ENCODE measurements around the gene CDK17.
A peak's percentile ranks its signal among the peaks of the same experiment; 100 is the strongest.
"Not testable (repeated sequence)": the region's sequence is repeated elsewhere in the genome, so short reads cannot be mapped to it uniquely, and the experiment has no call there.

Gene CDK17

DNA sequence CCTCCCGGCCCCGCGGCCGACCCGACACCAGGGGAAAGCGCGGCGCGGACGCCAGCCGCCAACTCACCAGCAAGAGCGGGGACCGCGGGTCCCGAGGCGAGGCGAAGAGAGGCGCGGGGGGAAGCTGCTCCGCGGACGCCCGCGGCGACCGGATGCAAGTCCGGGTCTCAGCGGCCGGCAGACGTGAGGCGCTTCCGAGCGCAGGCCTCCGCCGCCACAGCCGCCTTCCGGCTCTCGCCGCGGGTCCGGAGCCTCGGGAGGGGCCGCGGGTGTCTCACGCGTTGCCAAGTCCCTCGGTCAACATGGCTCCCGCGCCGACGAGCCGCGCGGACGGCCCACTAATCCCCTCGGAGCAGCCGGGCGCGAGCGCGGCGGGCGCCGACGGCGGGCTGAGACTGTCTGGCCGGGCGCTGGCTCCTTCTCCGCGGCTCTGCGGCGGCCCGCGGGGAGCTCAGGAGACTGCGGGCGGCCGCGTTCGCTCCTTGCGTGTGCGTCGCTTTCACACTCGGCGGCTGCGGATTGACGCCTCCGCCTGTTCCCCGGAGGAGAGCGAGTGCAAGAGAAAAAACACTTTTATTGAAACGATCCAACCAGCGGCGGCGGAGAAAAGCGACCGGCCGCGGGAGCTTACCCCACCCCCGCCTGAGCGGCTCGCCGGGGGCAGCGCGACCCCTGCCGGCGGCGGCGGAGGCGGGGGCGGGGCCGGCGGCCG, at the start of gene CDK17:
TSS of gene CDK17 (minus strand) at position 521 of the 712 bp plus-strand sequence. CDS start 65,603 bp downstream, outside the sequence.
- DNase-seq, result peak; percentile 89

DNA sequence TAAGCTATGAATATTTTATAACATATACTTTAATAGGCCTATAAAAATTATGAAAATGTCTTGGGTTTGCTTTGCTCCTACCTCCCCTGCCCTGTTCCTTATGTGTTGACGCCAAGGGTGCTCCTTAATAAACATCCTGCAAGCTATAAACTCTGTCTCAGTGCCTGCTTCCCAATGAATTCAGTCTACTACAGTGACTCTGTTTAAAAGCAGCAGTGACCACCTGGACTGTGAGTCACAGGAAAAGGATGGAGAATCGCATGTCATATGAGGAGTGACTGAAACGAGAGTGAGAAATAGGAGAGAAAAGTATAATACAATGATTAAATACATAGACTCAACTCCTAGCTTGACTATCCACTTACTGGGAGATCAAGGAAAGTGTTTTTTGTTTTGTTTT, 48.1 kb upstream of the CDK17 start:
- DNase-seq, result no peak

DNA sequence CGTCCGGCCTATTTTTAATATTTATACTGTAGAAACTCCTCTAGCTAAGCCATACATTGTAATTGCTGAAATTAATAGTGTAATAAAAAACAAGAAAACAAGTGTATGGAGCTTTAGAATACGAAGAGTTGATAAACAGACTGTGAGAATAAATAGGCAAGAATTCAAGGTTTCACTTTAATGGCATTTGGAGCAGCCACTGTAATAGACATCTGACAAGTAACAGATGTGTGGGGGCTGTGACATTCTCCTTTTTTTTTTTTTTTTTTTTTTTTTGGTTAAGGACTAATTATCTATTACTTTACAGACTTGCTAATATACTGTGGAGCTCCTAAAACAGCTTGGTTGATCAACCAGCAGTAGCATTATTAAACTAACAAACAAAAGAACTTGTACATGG, 47.0 kb upstream of the CDK17 start:
- DNase-seq, result no peak

DNA sequence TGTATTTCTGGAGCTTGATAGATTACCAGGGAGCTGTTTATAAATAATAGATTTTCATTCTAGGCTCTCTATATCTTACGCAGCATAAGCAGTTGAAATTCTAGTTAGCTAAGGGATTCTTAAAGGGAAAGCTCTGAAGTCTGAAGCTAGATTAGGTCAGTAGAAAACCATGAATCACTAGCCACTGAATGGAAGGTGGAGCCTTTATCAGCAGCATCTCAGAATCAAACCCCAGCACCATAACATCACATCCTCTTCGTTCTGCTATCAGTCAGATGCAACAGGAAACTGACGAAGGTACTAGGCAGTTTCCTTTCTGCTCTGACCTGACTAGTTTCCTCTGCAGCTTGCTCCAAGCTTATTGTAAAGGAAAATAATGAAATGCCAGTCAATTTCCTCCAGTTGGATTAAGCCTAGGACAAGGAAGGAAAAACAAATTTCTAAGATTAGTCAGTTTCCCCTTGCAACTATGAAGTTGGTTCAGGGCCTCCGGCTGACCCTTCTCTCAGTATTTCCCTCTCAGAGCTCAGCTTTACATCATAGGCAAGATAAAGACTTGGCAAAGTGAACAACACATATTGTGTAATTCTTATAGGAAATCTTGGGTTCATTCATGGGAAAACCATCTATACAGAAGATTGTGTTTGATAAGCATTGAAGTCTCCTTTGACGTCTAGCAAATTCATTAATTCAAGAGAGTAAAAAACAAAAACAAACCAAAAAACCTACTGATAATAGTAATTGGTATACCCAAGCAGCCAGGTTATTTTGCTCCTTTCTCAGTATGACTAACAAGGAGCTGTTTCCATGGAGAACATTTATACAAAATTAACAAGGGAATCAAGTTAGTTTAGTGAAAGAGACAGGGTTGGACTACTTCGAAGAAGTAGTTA, 45.7 kb upstream of the CDK17 start:
- peak; percentile 57 for DNase-seq

DNA sequence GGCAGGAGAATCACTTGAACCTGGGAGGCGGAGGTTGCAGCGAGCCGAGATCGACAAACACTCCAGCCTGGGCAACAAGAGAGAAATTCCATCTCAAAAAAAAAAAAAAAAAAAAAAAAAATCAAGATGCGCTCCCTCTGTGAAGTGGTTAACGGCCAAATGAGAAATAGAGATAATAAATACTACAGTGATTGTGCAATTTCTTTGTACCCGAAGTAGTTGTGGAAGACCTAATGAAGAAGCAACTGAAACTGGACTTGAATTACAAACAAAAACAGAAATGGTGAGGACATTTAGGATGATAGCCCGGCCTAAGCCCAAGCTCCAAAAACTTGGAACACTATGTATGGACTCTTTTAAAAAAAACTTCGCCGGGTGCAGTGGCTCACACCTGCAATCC, 44.2 kb upstream of the CDK17 start:
- no peak for DNase-seq

DNA sequence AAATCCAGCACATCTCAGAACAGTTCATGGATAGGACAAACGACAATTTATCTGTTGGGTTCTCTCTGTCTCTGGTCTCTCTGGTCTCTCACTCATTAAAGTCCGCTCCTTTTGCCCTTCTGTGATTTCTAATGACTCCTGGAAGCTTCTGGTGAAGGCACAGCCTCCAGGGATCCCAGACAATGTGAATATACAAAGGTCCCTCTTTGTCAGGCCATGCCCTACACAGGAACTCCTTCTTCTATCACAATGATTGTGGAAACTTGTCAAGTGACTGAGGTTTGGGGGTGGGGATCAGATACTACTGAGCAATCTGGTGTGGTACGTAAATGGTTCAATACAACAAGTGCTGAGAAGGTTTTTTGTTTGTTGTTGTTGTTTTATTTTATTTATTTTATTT, 42.7 kb upstream of the CDK17 start:
- DNase-seq, result no peak

DNA sequence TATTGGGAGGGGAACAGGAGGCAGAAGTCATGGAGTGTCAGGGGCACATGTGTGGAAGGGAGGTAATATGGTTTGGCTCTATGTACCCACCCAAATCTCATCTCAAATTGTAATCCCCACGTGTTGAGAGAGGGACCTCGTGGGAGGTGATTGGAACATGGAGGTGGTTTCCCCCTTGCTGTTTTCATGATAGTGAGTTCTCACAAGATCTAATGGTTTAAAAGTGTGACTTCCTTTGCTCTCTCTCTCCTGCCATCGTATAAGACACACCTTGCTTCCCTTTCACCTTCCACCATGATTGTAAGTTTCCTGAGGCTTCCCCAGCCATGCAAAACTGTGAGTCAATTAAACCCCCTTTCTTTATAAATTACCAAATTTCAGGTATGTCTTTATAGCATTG, 41.6 kb upstream of the CDK17 start:
- DNase-seq, result no peak

DNA sequence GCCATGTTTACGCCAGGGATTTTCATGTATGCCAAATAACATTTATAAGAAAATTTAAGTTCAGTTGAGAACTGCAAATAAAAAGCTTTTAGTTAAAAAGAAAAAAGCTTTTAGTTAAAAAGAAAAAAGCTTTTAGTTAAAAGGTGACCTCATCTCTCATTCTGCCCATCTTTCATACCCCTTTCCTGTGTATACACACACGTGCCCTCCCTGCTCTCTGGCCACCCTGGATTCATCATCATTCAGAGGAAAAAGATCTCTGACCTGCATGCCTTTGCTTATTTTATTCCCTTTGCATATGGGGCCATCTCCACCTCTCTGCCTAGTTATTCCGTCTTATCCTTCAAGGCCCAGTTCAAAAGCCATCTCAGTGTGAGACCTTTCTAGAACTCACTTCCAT, 38.1 kb upstream of the CDK17 start:
- DNase-seq, result no peak

DNA sequence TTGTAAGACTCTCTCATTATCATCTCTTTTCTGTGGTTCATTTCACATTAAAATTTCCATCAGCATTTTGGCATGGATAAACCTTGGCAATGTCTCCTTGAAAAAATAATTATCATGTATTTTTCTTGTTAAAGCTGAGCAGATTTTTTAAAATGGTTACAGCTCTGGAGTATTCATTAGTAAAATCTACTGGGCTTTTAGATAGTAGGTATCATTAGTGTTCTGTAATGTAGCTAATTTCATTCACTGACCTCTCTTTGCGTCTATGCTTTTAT, 36.9 kb upstream of the CDK17 start:
- no peak for DNase-seq

DNA sequence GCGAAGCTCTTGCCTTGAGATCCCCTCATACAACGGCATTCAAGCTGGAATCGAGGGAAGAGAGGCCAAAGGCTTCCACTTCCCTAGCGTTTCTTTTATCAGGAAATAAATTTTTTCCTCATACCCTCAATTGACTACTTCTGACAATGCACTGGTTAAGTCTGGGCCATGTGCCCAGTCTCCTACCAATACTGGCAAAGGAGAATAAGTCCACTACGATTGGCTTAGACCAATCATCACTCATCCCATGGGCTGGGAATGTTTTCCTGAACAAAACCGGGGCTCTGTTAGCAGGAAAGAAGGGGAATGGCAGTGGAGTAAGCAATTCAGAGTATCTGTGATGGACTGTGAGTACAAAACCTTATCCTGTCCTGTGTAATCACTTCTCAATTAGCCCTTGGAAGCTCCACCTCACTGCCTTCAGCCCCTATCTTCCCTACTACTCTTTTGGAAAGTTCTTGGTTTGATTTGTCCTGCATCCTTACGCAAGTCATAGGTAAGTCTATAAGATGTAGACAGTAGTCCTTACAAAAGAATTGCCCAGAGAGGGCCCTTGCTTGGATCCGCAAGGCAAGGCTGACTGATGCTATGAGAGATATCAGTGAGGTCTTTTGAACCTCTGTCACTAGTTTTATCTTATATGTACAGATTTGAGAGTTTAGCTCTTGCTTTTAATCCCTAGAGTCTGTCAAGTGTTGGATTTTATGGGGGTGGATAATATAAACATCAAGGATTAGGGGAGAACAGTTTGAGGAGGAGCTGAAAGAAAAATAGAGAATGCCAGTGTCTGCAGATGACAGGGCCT, 36.3 kb upstream of the CDK17 start:
- DNase-seq, result no peak

DNA sequence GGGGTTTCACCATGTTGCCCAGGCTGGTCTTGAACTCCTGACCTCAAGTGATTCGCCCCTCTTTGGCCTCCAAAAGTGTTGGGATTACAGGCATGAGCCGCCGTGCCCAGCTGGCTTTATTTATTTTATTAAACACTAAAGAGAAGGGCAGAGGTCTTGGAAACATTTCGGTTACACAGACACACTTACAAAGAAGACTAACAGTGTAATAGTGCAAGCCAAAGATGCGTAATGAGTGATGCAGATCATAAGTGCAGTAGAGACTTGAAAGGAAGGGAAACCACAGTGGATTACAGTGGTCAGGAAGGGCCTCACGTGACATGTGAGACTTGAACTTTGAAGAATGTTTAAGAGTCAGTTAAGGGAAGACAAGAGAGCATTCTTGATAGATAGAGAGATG, 33.9 kb upstream of the CDK17 start:
- peak; percentile 69 for DNase-seq

DNA sequence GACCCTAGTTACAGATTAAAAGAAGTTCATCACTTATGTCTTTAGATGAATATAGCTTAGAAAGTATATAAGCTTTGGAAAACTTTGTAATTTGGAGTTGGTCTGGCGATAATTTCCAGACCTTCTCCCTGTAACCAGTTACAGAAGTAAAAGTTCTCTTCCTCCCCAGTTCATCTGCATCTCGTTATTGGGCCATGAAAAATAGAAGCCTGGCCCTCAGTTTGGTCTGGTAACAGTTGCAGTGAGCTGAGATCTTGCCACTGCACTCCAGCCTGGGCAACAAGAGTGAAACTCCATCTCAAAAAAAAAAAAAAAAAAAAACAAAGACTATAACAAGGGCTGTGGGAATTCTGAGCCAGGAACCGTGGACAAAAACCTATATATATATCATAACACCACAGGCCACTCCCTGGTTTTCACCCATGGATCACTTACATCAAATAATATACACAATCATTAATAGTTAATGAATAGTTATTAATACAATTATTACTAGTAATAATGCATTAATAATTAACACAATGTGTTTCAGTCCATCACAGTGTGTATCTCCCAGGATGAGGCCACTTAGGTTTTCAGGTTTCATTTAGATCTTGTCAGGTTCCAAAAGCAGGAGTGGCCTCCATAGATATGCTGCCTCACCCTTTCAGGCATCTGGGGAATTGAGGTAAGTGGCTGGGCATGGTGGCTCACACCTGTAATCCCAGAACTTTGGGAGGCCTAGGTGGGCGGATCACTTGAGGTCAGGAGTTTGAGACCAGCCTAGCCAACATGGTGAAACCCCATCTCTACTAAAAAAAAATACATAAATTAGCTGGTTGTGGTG, 32.5 kb upstream of the CDK17 start:
- not testable (repeated sequence) for DNase-seq

DNA sequence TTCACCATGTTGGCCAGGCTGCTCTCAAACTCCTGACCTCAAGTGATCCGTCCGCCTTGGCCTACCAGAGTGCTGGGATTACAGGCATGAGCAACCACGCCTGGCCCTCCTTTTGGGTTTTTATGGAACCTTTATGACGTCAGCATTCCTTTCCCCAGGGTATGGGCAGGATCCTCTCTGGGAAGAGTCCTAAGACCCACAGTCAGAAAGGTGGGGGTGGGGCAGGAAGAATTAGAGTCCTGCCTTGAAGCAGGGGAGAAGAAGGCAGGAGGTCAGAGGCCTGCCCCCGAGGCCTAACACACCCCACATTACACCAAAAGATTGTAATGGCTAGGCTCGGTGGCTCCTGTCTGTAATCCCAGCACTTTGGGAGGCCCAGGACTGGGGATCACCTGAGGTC, 30.8 kb upstream of the CDK17 start:
- DNase-seq, result no peak

DNA sequence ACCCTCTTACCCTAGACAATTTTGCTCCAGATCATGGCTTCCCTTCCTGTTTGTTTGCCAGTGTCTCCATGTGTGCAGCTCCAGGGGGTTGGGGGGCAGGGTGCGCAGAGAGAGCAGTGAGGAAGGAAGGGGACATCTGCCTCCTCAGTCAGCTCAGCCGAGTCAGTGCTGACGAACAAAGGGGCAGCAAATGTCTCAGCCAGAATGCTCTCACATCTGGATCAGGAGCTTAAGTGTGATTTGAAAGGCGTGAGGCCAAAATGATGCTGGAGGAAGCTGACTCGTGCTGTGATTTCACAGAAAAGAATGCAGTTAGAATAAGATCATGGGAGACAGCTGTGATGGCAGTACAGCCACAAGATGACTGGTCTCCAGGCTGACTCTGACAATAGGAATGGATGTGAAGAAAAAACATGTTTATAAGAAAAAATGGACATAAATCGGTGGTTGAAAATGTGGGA, 27.1 kb upstream of the CDK17 start:
- DNase-seq, result no peak

DNA sequence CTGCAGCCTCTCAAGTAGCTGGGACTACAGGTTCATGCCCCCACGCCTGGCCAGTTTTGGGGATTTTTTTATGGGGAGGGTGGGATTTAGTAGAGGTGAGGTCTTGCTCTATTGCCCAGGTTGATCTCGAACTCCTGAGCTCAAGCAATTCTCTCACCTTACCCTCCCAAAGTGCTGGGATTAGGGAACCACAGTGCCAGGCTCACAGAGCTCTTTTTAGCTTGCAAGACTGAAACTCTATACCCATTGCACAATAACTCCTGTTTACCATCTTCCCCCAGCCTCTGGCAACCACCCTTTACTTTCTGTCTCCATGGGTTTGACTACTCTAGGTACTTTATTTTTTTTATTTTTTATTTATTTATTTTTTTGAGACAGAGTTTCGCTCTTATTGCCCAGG, 25.7 kb upstream of the CDK17 start:
- no peak for DNase-seq

DNA sequence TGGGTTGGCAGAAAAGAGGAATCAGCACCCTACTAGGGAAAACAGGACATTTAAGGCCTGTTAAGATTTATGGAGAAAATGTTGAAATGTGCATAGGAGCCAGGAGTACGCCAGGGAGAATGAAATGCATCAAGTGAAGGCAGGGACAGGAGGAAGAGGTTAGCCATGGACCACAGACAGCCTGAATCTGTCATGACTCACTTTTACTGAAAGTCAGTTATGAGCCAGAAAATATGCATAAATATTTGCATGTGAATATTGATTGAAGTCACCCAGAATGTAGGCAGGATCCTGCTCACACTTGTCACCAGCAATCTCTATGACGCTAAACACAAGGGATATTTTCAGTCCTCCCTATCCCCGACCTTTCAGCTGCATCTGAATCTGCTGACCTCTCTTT, 25.1 kb upstream of the CDK17 start:
- DNase-seq, result no peak

DNA sequence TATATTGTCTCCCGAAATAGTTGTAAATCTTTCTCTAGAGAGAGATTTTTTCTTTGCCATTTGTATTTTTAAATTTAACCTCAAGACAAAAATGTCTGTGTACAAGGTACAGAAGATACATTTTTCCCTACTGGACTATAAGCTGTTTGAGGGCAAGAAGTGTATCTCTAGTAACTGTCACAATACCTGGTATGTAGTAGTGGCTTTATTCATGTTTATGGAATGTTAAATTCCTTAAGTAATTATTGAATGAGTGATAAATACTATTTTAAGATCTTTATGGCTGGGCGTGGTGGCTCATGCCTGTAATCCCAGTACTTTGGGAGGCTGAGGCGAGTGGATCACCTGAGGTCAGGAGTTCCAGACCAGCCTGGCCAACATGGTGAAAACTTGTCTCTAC, 24.4 kb upstream of the CDK17 start:
- DNase-seq, result no peak

DNA sequence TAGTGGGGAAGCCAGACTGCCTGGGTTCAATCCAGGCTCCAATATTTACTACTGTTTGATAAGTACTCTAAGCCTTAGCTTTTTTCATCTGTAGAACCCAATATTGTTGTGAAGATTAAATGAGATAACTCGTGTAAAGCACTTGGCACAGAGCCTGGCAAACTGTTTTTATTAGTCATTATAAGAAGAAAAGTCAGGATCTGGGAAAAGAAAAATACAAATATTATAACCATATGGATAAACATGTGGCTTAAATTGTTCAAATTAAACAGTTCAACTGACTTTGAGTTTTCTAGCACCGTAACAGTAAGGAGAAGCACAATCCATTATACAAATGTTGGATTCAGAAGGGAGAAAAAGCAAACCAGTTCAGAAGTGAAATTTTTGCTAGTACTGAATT, 22.0 kb upstream of the CDK17 start:
- DNase-seq, result no peak

DNA sequence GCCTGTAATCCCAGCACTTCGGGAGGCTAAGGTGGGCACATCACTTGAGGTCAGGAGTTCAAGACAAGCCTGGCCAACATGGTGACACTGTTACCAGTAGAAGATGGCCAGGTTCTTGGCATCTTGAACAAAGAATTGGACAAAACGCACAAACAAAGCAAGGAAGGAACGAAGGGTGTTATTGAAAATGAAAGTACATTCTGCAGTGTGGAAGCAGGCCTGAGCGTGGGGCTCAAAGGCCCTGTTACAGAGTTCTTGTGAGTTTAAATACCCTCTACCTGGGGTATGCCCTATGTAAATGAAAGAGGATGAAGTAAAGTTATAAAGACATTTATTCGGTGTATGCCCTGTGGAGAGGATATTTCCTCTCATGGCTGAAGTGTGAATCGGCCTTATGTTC, 20.8 kb upstream of the CDK17 start:
- DNase-seq, result peak; percentile 35

DNA sequence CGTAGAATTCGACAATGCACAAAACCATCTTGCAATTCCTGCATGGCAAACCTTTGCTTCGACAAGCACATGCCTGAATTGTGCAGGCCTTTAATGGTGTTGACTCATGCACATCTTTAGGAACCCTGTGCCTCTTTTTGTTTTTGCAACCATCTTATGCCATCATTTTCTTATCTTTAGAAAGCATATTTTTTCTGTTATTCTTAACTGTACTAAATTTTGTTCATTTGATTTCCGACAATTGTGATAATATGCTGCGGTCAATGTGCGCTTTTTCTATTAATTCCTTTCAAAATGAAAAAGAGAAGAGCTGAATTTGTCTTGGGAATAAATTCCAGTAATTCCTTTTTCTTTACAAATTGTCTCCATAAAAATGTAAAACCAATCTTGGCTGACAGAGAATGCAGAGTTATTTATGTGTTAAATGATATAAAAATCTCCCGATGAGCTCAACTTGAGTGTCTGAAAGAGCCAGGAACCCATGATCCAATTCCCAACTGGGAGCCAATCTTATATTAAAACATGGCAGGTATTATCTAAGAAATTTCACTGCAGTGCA, 20.1 kb upstream of the CDK17 start:
- DNase-seq, result no peak

DNA sequence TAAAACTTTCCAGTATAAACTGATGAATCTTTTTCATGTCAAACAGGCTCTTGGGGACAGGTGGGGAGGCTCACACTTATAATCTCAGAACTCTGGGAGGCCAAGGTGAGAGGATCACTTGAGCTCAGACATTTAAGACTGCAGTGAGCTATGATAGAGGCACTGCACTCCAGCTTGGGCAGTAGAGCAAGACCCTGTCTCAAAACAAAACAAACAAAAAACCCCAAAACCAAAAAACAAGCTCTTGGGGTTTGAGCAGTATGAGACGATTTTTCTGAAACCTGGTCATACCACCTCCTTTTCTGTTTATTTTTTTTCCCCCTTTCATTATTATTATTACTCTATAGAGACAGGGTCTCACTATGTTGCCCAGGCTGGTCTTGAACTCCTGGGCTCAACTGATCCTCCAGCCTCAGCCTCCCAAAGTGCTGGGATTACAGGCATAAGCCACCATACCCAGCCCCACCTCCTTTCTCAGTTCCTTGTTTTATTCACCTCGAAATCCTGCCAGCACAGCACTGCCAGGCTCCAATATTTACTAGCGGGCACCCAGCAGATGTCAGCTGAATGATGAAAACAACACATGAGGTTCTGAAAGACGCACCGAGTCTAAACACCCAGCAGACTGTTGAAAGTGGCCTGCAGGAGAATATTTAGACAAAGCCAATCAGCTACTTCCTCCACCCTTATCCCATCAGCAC, 19.5 kb upstream of the CDK17 start:
- no peak for DNase-seq

DNA sequence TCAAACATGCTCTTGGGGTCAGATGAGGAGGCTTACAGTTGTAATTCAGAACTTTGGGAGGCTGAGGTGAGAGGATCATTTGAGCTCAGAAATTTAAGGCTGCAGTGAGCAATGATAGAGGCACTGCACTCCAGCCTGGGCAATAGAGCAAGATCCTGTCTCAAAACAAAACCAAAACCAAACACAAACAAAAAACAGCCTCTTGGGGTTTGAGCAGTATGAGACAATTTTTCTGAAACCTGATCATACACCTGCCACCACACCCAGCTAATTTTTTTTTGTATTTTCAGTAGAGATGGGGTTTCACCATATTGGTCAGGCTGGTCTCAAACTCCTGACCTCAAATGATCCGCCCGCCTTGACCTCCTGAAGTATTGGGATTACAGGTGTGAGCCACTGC, 17.4 kb upstream of the CDK17 start:
- not testable (repeated sequence) for DNase-seq

Measured in CD4-positive, alpha-beta T cell treated with Interleukin-17A for 4 hours (primary cell).